Neural crest cell (in vitro differentiated cells): ENCODE data around the gene ANKRD65. TPM values are rescaled to one million over a fixed set of nuclear protein-coding genes. Genes with fewer than 3 reads are reported as not detected.
"Not testable (repeated sequence)": the region's sequence is repeated elsewhere in the genome, so short reads cannot be mapped to it uniquely, and the experiment has no call there.

Source experiments
- DNase-seq: peaks from one replicate; pipeline ENCODE4 v3.0.0; 2021; ENCODE audit warnings: low read depth, mixed read lengths, low spot score
- H3K27ac Mint-ChIP-seq: one replicate; pipeline ENCODE4 v1.8.0; 2021; ENCODE audit warnings: mild to moderate bottlenecking, mixed read lengths; ENCODE audit not compliant: unreplicated experiment
- H3K27me3 Mint-ChIP-seq: 2 replicates; pipeline ENCODE4 v1.8.0; 2021; ENCODE audit warnings: low read depth, mild to moderate bottlenecking, mixed read lengths
- H3K36me3 Mint-ChIP-seq: 2 replicates; pipeline ENCODE4 v1.8.0; 2021; ENCODE audit warnings: low read depth, mild to moderate bottlenecking, mixed read lengths
- H3K4me1 Mint-ChIP-seq: 2 replicates; pipeline ENCODE4 v1.8.0; 2021; ENCODE audit warnings: mixed read lengths
- H3K4me3 Mint-ChIP-seq: one replicate; pipeline ENCODE4 v1.8.0; 2021; ENCODE audit warnings: mild to moderate bottlenecking, mixed read lengths
- H3K9me3 Mint-ChIP-seq: 2 replicates; pipeline ENCODE4 v1.8.0; 2021; ENCODE audit warnings: mixed read lengths
- total RNA-seq: library from RNA; stranded (reverse); gene quantifications from 2 replicates; pipeline ENCODE4 v1.2.1, GENCODE V29; 2021
- TF ChIP-seq, protein P1 (sequence below): fragments of 200-600 bp; sonication (generic); conservative IDR thresholded peaks from 2 replicates; pipeline ENCODE4 v1.5.0; 2021; ENCODE audit warnings: antibody characterized with exemption, mild to moderate bottlenecking

ANKRD65 gene
- total RNA-seq, 1 donor from 2014 or later = 0.89 TPM

DNA sequence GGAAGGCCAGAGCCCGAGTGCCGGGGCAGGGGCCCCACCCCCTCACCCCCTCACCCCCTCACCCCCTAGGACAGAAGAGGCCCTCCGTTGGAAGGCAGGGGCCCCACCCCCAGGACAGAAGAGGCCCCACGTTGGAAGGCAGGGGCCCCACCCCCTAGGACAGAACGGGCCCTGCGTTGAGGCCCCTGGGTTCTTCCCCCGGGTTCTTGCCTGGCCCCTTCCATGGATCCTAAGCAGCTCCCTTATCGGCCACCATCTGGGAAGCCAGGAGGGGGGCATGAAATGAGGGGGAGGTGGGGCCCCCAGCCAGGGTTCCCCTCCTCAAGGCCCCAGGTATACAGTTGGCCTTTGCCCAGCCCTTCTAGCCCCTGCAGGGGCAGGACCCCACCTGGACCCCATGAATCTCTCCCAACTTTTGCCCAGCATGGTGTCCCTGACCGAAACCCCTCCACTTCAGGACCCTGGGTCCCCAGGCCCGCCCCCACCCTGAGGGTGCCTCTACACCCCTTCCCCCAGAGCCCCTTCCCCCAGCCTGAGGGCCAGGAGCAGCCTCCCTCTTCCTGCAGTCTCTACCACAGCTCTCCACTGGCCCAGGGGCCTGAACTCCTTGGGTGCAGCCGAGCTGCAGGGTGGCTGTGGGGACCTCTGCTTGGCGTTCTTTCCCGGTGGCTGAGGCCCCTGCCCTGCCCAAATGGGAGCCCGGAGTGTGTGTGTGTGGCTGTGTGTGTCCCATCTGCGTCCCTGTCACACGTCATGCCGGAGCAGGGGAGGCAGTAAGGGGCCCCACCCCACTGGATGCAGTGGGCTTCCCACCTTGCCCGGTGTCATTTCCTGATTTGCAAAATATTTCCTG lies 10.1 kb upstream of the ANKRD65 start:
- peaks cover 31% of the 10 kb centered on the region for H3K27me3 Mint-ChIP-seq
- H3K4me3 Mint-ChIP-seq = no peak overlapping the region
- H3K4me1 Mint-ChIP-seq = peaks cover 38% of the 10 kb centered on the region
- no peaks in the 10 kb centered on the region for H3K36me3 Mint-ChIP-seq
- H3K27ac Mint-ChIP-seq = no peak overlapping the region
- H3K9me3 Mint-ChIP-seq = no peaks in the 10 kb centered on the region
- no peak for DNase-seq
- TF ChIP-seq, protein P1, sequence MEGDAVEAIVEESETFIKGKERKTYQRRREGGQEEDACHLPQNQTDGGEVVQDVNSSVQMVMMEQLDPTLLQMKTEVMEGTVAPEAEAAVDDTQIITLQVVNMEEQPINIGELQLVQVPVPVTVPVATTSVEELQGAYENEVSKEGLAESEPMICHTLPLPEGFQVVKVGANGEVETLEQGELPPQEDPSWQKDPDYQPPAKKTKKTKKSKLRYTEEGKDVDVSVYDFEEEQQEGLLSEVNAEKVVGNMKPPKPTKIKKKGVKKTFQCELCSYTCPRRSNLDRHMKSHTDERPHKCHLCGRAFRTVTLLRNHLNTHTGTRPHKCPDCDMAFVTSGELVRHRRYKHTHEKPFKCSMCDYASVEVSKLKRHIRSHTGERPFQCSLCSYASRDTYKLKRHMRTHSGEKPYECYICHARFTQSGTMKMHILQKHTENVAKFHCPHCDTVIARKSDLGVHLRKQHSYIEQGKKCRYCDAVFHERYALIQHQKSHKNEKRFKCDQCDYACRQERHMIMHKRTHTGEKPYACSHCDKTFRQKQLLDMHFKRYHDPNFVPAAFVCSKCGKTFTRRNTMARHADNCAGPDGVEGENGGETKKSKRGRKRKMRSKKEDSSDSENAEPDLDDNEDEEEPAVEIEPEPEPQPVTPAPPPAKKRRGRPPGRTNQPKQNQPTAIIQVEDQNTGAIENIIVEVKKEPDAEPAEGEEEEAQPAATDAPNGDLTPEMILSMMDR = no peak

DNA sequence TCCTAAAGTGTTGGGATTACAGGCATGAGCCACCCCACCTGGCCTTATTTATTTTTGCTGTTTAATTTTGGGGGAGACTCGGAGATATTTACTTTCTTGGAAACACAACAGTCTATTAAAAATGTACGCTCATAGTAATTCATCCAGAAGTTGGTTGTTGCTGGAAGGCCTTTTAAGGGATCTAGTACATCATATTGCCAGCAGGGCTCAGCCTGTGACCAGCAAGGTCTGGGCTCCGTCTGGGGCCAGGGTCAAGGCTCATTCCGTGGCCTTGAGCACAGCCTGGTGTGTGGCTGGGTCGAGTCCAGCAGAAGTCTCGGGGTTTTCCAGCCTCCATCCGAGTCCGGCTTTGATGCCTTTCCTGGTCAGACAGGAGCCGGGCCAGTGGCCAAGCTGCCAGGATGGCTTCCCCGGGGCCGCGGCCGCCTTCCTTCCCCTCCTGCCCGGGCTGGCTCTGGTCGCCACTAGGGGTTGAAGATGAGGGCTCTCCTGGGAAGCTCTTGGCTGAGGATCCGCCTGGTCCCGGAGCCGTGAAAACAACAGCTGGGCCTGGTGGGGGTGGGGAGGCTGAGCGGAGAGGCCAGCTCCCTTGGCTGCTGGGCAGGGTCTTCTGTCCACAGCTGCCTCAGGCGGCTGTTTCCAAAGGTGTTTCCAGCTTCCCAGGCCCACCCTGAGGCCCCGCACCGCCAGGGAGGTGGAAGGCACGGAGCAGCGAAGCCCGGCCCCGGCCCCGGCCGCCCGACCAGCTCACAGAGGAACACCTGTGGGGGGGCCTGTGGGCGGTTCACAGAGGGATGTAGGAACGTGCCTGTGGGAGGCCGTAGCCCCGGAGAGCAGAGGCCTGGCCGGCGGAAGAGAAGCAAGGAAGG lies 9.3 kb upstream of the ANKRD65 start:
- TF ChIP-seq, protein P1 = no peak
- Mint-ChIP-seq H3K27me3 (peaks cover 29% of the 10 kb centered on the region), H3K27ac (no peak overlapping the region), H3K4me3 (peak overlapping the region; percentile 61), H3K36me3 (no peaks in the 10 kb centered on the region), H3K4me1 (peaks cover 39% of the 10 kb centered on the region), H3K9me3 (no peaks in the 10 kb centered on the region)
- DNase-seq = no peak

DNA sequence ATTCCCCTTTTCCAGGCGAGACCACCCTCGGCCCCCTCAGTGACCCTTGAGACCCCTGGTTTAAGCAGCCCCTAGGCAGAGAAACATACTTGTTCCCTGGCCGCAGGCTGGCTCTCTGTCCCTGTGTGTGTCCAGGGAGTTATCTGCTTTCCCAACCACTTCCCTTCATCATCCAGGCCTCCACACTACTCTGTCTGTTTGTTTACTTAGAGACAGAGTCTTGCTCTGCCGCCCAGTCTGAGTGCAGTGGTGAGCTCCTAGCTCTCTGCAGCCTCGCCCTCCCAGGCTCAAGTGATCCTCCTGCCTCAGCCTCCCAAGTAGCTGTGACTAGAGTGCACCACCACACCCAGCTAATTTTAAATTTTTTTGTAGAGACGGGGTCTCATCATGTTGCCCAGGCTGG lies 8.6 kb upstream of the ANKRD65 start:
- Mint-ChIP-seq H3K4me3 (peak overlapping the region; percentile 61), H3K4me1 (peaks cover 38% of the 10 kb centered on the region), H3K27me3 (peaks cover 29% of the 10 kb centered on the region), H3K9me3 (no peaks in the 10 kb centered on the region), H3K36me3 (no peaks in the 10 kb centered on the region), H3K27ac (no peak overlapping the region)
- no peak for DNase-seq
- TF ChIP-seq, protein P1 = no peak

DNA sequence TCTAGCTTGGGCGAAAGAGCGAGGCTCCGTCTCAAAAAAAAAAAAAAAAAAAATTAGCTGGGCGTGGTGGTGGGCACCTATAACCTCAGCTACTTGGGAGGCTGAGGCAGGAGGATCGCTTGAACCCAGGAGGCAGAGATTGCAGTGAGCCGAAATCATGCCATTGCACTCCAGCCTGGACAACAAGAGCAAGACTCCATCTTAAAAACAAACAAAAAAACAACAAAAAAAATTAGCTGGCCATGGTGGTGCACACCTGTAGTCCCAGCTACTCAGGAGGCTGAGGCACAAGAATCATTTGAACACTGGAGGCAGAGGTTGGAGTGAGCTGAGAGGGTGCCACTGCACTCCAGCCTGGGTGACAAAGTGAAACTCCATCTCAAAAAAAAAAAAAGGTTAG lies 7.9 kb upstream of the ANKRD65 start:
- not testable (repeated sequence) for H3K36me3 Mint-ChIP-seq

DNA sequence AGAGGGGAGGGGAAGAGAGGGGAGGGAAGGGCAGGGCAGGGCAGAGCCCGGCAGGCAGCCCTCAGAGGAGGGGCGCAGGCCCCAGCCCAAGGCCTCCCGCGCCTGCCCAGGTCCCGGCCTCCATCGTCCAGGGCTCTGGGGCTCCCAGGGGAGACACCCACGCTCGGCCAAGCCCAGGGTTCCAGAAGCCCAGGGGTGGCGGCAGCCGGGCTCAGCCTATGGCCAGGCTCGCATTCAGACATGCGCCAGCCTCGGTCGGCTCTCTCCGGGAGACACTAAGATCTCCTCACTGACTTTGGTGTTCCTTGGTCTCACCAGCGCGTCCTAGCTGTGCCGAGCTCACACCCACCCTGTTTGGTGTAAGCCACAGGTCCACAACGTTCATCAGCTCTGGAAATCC lies 7.1 kb upstream of the ANKRD65 start:
- H3K27ac Mint-ChIP-seq = no peak overlapping the region
- no peaks in the 10 kb centered on the region for H3K36me3 Mint-ChIP-seq
- no peaks in the 10 kb centered on the region for H3K9me3 Mint-ChIP-seq
- peaks cover 40% of the 10 kb centered on the region for H3K4me1 Mint-ChIP-seq
- H3K27me3 Mint-ChIP-seq = peaks cover 30% of the 10 kb centered on the region
- DNase-seq = no peak
- TF ChIP-seq, protein P1 = no peak
- H3K4me3 Mint-ChIP-seq = peak overlapping the region; percentile 63

More for the DNA sequence above, 7.9 kb upstream of the ANKRD65 start:
- not testable (repeated sequence) for H3K9me3 Mint-ChIP-seq, H3K4me3 Mint-ChIP-seq, DNase-seq, H3K27ac Mint-ChIP-seq
- peaks cover 40% of the 10 kb centered on the region for H3K4me1 Mint-ChIP-seq
- H3K27me3 Mint-ChIP-seq = peaks cover 30% of the 10 kb centered on the region
